HepG2 (cell line): ENCODE data around the gene SGSH. TPM values are rescaled to one million over a fixed set of nuclear protein-coding genes. Genes with fewer than 3 reads are reported as not detected.
A peak's percentile ranks its signal among the peaks of the same experiment; 100 is the strongest.

Experiments used
- ADNP ChIP-seq: sonication (generic); formaldehyde crosslinking; IDR thresholded peaks from 2 replicates; pipeline ENCODE4 v1.4.0; 2020; ENCODE audit warnings: missing genetic modification reagents
- BCL6 ChIP-seq: IDR thresholded peaks from 2 replicates; pipeline ENCODE4 v1.6.1; 2016; ENCODE audit warnings: missing genetic modification reagents, missing compliant biosample characterization
- BRF2 ChIP-seq: sonication (generic); formaldehyde crosslinking; IDR thresholded peaks from 2 replicates; pipeline ENCODE4 v1.8.1; 2022; ENCODE audit warnings: mild to moderate bottlenecking, missing genetic modification reagents
- CTCF ChIP-seq: sonication (generic); formaldehyde crosslinking; IDR thresholded peaks from 2 replicates; pipeline ENCODE4 v1.5.0; 2020; ENCODE audit warnings: mild to moderate bottlenecking, missing genetic modification reagents, moderate library complexity
- KLF12 ChIP-seq: sonication (generic); formaldehyde crosslinking; IDR thresholded peaks from 2 replicates; pipeline ENCODE4 v1.4.0; 2020; ENCODE audit warnings: missing genetic modification reagents, borderline replicate concordance
- NCOA2 ChIP-seq: sonication (generic); formaldehyde crosslinking; IDR thresholded peaks from 2 replicates; pipeline ENCODE4 v1.8.0; 2022; ENCODE audit warnings: inconsistent platforms
- NR3C1 ChIP-seq: sonication (generic); formaldehyde crosslinking; IDR thresholded peaks from 2 replicates; pipeline ENCODE4 v1.4.0; 2020; ENCODE audit warnings: missing genetic modification reagents
- PATZ1 ChIP-seq: sonication (generic); formaldehyde crosslinking; IDR thresholded peaks from 2 replicates; pipeline ENCODE4 v1.4.0; 2020; ENCODE audit warnings: missing genetic modification reagents
- RELA ChIP-seq: sonication (generic); formaldehyde crosslinking; IDR thresholded peaks from 2 replicates; pipeline ENCODE4 v1.4.0; 2020; ENCODE audit warnings: missing genetic modification reagents
- SALL1 ChIP-seq: sonication (generic); formaldehyde crosslinking; IDR thresholded peaks from 2 replicates; pipeline ENCODE4 v1.8.0; 2022; ENCODE audit warnings: mild to moderate bottlenecking, missing genetic modification reagents
- SAP130 ChIP-seq: IDR thresholded peaks from 2 replicates; pipeline ENCODE4 v1.6.1; 2016; ENCODE audit warnings: low read depth
- TARDBP ChIP-seq: sonication (generic); formaldehyde crosslinking; IDR thresholded peaks from 2 replicates; pipeline ENCODE4 v1.8.0; 2022; ENCODE audit warnings: mild to moderate bottlenecking, missing genetic modification reagents
- ZNF235 ChIP-seq: sonication (generic); formaldehyde crosslinking; IDR thresholded peaks from 2 replicates; pipeline ENCODE4 v1.8.1; 2023; ENCODE audit warnings: mild to moderate bottlenecking, missing genetic modification reagents, borderline replicate concordance
- ZNF512B ChIP-seq: sonication (generic); formaldehyde crosslinking; IDR thresholded peaks from 2 replicates; pipeline ENCODE4 v1.5.1; 2020; ENCODE audit warnings: missing genetic modification reagents, mild to moderate bottlenecking, borderline replicate concordance
- ZNF670 ChIP-seq: sonication (generic); formaldehyde crosslinking; IDR thresholded peaks from 2 replicates; pipeline ENCODE4 v1.8.0; 2022; ENCODE audit warnings: mild to moderate bottlenecking, missing genetic modification reagents, borderline replicate concordance
- ZNF766 ChIP-seq: sonication (generic); formaldehyde crosslinking; IDR thresholded peaks from 2 replicates; pipeline ENCODE4 v1.5.0; 2020; ENCODE audit warnings: missing genetic modification reagents, borderline replicate concordance
- ZNF782 ChIP-seq: sonication (generic); formaldehyde crosslinking; IDR thresholded peaks from 2 replicates; pipeline ENCODE4 v1.4.0; 2020; ENCODE audit warnings: missing genetic modification reagents, mild to moderate bottlenecking, borderline replicate concordance
- ZSCAN31 ChIP-seq: sonication (generic); formaldehyde crosslinking; IDR thresholded peaks from 2 replicates; pipeline ENCODE4 v1.5.0; 2020; ENCODE audit warnings: low read depth, mild to moderate bottlenecking, missing genetic modification reagents
- polyA plus RNA-seq, 8 experiments: library from polyadenylated mRNA; depleted of rRNA in 3 of 8; stranded (reverse) in 7 of 8; unstranded in 1 of 8; fragments of >200 nt; fragmentation: Illumina TruSeq in 4 of 8; extraction: Trizol in 4 of 8; gene quantifications; 2 replicates each; pipeline versions ENCODE4 v1.2.1 to v1.2.3, GENCODE V29; 2011 to 2016; ENCODE audit warnings: low read depth in 4 of 8, missing spikeins in 1 of 8, mixed read lengths in 1 of 8; ENCODE audit not compliant: insufficient read depth in 1 of 8
- total RNA-seq, 5 experiments: library from RNA; depleted of rRNA; stranded (reverse); fragments of >200 nt; fragmentation: Illumina TruSeq; extraction: Trizol; gene quantifications; 2 replicates each; pipeline ENCODE4 v1.2.3, GENCODE V29; 2016; ENCODE audit warnings: low read depth in 1 of 5

SGSH gene
- total and polyA plus RNA-seq, 2 of the 13 experiments (the other 11 are each of a cell fraction or from before 2014, with no cell fraction given): 12.2 to 17.6 TPM

- TF ChIP-seq PATZ1 (CRISPR knock-in tag) (0 out of 2 replicates have a peak, but pooled peaks have one; percentile 4), CTCF (CRISPR knock-in tag) (peak; percentile 92), ZNF782 (0 out of 2 replicates have a peak, but pooled peaks have one; percentile 43), TARDBP (peak; percentile 57; the same call in 1 of the 2 replicates), ZNF512B (CRISPR knock-in tag) (0 out of 2 replicates have a peak, but pooled peaks have one; percentile 45), BRF2 (CRISPR knock-in tag) (peak; percentile 19; the same call in 1 of the 2 replicates), SALL1 (CRISPR knock-in tag) (peak; percentile 60; the same call in 1 of the 2 replicates), ZNF235 (no peak), NCOA2 (CRISPR knock-in tag) (peak; percentile 44; the same call in 1 of the 2 replicates), SAP130 (CRISPR knock-in tag) (peak; percentile 48), ADNP (CRISPR knock-in tag) (peak; percentile 85; the same call in 1 of the 2 replicates), BCL6 (peak; percentile 99), ZSCAN31 (peak; percentile 53; the same call in 1 of the 2 replicates), KLF12 (CRISPR knock-in tag) (0 out of 2 replicates have a peak, but pooled peaks have one; percentile 54), RELA (CRISPR knock-in tag) (peak; percentile 99), NR3C1 (CRISPR knock-in tag) (no peak), ZNF766 (CRISPR knock-in tag) (peak; percentile 27; the same call in 1 of the 2 replicates), ZNF670 (no peak; the same call in 1 of the 2 replicates)
These were observed 24.2 kb downstream of the SGSH start (continued) for GRCh38 chr17:80195671-80196529.
